ENCODE results near the gene OGDH. TPM values are rescaled to one million over a fixed set of nuclear protein-coding genes. Genes with fewer than 3 reads are reported as not detected.

Gene OGDH
- total RNA-seq, 1 donor from 2014 or later = 73.7 TPM

DNA sequence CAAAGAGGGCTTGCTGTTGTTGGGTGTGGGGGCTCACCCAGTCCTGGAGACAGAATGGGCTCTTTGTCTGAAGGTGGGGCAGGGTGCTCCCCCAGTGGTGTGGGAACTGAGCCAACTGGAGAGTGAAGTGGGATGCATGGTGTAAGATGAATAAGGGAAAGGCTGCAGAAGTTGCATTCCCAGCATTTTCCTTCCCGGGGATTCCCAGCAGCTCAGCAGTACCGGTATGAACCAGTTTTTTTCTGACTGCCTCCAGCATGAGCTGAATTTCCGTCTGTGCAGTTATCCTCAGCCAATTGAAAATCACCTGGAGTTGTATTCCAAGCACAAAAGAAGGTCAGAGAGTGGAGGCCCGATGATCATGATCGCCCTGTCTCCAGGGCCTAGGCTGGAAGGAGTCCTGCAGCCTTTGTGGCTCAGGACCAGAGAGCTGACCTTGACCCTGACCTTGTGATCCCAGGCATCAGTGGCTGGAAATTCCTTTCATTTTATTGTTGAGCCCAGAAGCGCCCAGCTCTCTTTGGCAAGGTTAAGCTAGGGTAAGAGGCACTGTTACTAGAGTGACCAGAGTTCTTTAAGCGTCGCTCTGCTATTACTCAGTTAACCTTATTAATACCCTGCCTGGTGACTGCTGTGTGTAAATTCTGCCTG, 33.4 kb downstream of the OGDH start:
- H3K4me2 ChIP-seq (ENCODE audit: low read length) = peak overlapping the region; percentile 79
- DNase-seq (ENCODE audit: low read depth) (peak; percentile 91), FAIRE-seq (no peak)
- peak overlapping the region; percentile 99 for H3K27ac Mint-ChIP-seq (ENCODE audit: unreplicated experiment)
- H3K79me2 ChIP-seq (ENCODE audit: insufficient read depth, low read length) = peaks cover 11% of the 10 kb centered on the region
- no peaks in the 10 kb centered on the region for H3K9me3 Mint-ChIP-seq (ENCODE audit: unreplicated experiment)
- H3K4me1 Mint-ChIP-seq (ENCODE audit: low read depth, unreplicated experiment) = peaks cover 35% of the 10 kb centered on the region
- no peaks in the 10 kb centered on the region for H3K27me3 Mint-ChIP-seq (ENCODE audit: low read depth, unreplicated experiment)
- TF ChIP-seq, protein P1, sequence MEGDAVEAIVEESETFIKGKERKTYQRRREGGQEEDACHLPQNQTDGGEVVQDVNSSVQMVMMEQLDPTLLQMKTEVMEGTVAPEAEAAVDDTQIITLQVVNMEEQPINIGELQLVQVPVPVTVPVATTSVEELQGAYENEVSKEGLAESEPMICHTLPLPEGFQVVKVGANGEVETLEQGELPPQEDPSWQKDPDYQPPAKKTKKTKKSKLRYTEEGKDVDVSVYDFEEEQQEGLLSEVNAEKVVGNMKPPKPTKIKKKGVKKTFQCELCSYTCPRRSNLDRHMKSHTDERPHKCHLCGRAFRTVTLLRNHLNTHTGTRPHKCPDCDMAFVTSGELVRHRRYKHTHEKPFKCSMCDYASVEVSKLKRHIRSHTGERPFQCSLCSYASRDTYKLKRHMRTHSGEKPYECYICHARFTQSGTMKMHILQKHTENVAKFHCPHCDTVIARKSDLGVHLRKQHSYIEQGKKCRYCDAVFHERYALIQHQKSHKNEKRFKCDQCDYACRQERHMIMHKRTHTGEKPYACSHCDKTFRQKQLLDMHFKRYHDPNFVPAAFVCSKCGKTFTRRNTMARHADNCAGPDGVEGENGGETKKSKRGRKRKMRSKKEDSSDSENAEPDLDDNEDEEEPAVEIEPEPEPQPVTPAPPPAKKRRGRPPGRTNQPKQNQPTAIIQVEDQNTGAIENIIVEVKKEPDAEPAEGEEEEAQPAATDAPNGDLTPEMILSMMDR (IDR thresholded peaks at IDR 0.05; ENCODE audit: insufficient read depth, low read depth, low read length) = no peak
- TF ChIP-seq EZH2 (IDR thresholded peaks at IDR 0.05; ENCODE audit: insufficient read depth, low read length) = no peak
- H3K4me1 ChIP-seq (ENCODE audit: insufficient read depth, low read length) = peaks cover 31% of the 10 kb centered on the region
- peak overlapping the region; percentile 50 for H3K4me3 Mint-ChIP-seq (ENCODE audit: unreplicated experiment)
- H3K27ac ChIP-seq (ENCODE audit: low read depth, low read length) = peak overlapping the region; percentile 92
- no peaks in the 10 kb centered on the region for H4K20me1 ChIP-seq (ENCODE audit: insufficient read depth, low read length)
- H3K4me3 ChIP-seq (ENCODE audit: insufficient read depth, low read depth, low read length) = peak overlapping the region; percentile 17
- peak overlapping the region; percentile 71 for H3K9ac ChIP-seq (ENCODE audit: low read length)
- peaks cover 4% of the 10 kb centered on the region for H3K36me3 Mint-ChIP-seq (ENCODE audit: low read depth, unreplicated experiment)
- no peaks in the 10 kb centered on the region for H3K9me3 ChIP-seq (ENCODE audit: insufficient read depth, low read depth, low read length)
- no peaks in the 10 kb centered on the region for H3K36me3 ChIP-seq (ENCODE audit: insufficient read depth, low read length)
- no peaks in the 10 kb centered on the region for H3K27me3 ChIP-seq (ENCODE audit: insufficient read depth, low read length)
- peak overlapping the region; percentile 26 for H2AFZ ChIP-seq (ENCODE audit: low read depth, low read length)

DNA sequence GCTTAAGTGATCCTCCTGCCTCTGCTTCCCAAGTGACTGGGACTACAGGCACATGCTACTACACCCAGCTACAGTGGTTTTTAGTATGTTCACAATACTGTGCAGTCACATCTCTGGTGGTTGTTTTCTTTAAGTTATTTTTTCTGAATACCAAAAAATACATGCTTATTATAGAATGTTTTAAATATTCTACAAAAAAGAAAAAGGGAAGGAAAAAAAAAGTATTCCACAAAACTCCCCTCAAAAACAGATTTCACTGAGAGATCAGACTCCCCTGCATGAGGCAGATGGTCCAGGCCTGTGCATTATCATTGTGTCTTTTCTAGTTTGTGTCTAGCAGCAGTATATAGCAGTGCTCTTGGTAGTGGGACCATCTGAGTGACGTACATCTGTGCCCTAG, 36.8 kb downstream of the OGDH start:
- Histone ChIP-seq H3K9me3 (ENCODE audit: insufficient read depth, low read depth, low read length) (no peaks in the 10 kb centered on the region), H3K4me2 (ENCODE audit: low read length) (no peak overlapping the region), H2AFZ (ENCODE audit: low read depth, low read length) (no peak overlapping the region), H3K79me2 (ENCODE audit: insufficient read depth, low read length) (peaks cover 6% of the 10 kb centered on the region), H3K4me1 (ENCODE audit: insufficient read depth, low read length) (peaks cover 25% of the 10 kb centered on the region), H3K9ac (ENCODE audit: low read length) (no peak overlapping the region), H3K36me3 (ENCODE audit: insufficient read depth, low read length) (peaks cover 8% of the 10 kb centered on the region), H3K27ac (ENCODE audit: low read depth, low read length) (no peak overlapping the region), H3K4me3 (ENCODE audit: insufficient read depth, low read depth, low read length) (no peak overlapping the region), H4K20me1 (ENCODE audit: insufficient read depth, low read length) (no peaks in the 10 kb centered on the region), H3K27me3 (ENCODE audit: insufficient read depth, low read length) (no peaks in the 10 kb centered on the region)
- no peak for DNase-seq (ENCODE audit: low read depth)
- peaks cover 25% of the 10 kb centered on the region for H3K4me1 Mint-ChIP-seq (ENCODE audit: low read depth, unreplicated experiment)
- no peaks in the 10 kb centered on the region for H3K27me3 Mint-ChIP-seq (ENCODE audit: low read depth, unreplicated experiment)
- H3K36me3 Mint-ChIP-seq (ENCODE audit: low read depth, unreplicated experiment) = peaks cover 8% of the 10 kb centered on the region
- no peak overlapping the region for H3K4me3 Mint-ChIP-seq (ENCODE audit: unreplicated experiment)
- FAIRE-seq = no peak
- H3K9me3 Mint-ChIP-seq (ENCODE audit: unreplicated experiment) = no peaks in the 10 kb centered on the region
- H3K27ac Mint-ChIP-seq (ENCODE audit: unreplicated experiment) = no peak overlapping the region
- TF ChIP-seq, protein P1 (IDR thresholded peaks at IDR 0.05; ENCODE audit: insufficient read depth, low read depth, low read length) = no peak
- TF ChIP-seq EZH2 (IDR thresholded peaks at IDR 0.05; ENCODE audit: insufficient read depth, low read length) = no peak

DNA sequence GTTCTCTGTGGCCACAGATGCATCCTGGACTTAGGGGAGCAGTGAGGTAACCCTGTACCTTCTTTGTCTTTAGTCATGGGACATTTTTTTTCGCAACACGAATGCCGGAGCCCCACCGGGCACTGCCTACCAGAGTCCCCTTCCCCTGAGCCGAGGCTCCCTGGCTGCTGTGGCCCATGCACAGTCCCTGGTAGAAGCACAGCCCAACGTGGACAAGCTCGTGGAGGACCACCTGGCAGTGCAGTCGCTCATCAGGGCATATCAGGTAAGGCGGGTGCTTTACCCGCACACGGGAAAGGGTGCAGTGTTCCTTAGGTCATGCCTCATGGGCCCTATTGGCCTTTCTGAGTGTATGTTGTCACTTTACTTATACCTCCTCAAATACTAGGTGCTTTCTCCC, 38.8 kb downstream of the OGDH start:
- no peaks in the 10 kb centered on the region for H3K9me3 Mint-ChIP-seq (ENCODE audit: unreplicated experiment)
- Histone ChIP-seq H3K27me3 (ENCODE audit: insufficient read depth, low read length) (no peaks in the 10 kb centered on the region), H2AFZ (ENCODE audit: low read depth, low read length) (no peak overlapping the region), H3K4me2 (ENCODE audit: low read length) (no peak overlapping the region), H4K20me1 (ENCODE audit: insufficient read depth, low read length) (no peaks in the 10 kb centered on the region), H3K4me1 (ENCODE audit: insufficient read depth, low read length) (peaks cover 5% of the 10 kb centered on the region), H3K9me3 (ENCODE audit: insufficient read depth, low read depth, low read length) (no peaks in the 10 kb centered on the region), H3K36me3 (ENCODE audit: insufficient read depth, low read length) (peaks cover 15% of the 10 kb centered on the region), H3K9ac (ENCODE audit: low read length) (no peak overlapping the region), H3K79me2 (ENCODE audit: insufficient read depth, low read length) (peaks cover 6% of the 10 kb centered on the region), H3K4me3 (ENCODE audit: insufficient read depth, low read depth, low read length) (no peak overlapping the region), H3K27ac (ENCODE audit: low read depth, low read length) (no peak overlapping the region)
- no peak overlapping the region for H3K4me3 Mint-ChIP-seq (ENCODE audit: unreplicated experiment)
- H3K27ac Mint-ChIP-seq (ENCODE audit: unreplicated experiment) = no peak overlapping the region
- H3K4me1 Mint-ChIP-seq (ENCODE audit: low read depth, unreplicated experiment) = peaks cover 5% of the 10 kb centered on the region
- no peak for FAIRE-seq
- TF ChIP-seq, protein P1 (IDR thresholded peaks at IDR 0.05; ENCODE audit: insufficient read depth, low read depth, low read length) = no peak
- no peak for TF ChIP-seq EZH2 (IDR thresholded peaks at IDR 0.05; ENCODE audit: insufficient read depth, low read length)
- H3K27me3 Mint-ChIP-seq (ENCODE audit: low read depth, unreplicated experiment) = no peaks in the 10 kb centered on the region
- no peak for DNase-seq (ENCODE audit: low read depth)
- H3K36me3 Mint-ChIP-seq (ENCODE audit: low read depth, unreplicated experiment) = peaks cover 13% of the 10 kb centered on the region
